Measurements from ENCODE around the gene VGLL4. TPM values are rescaled to one million over a fixed set of nuclear protein-coding genes. Genes with fewer than 3 reads are reported as not detected.

VGLL4 gene
- polyA plus RNA-seq, 1 donor from 2014 or later, result 113 TPM

GRCh38 chr3:11555211-11555782, 88.4 kb downstream of the VGLL4 start:
- H4K20me1 ChIP-seq (ENCODE audit: insufficient read depth), result no peaks in the 10 kb centered on the region
- H3F3A ChIP-seq (ENCODE audit: insufficient read depth, low read length, poor library complexity, severe bottlenecking), result no peaks in the 10 kb centered on the region
- no peaks in the 10 kb centered on the region for H3K36me3 ChIP-seq (ENCODE audit: insufficient read depth, low read length)
- H3K9me3 ChIP-seq (ENCODE audit: low read length), result no peaks in the 10 kb centered on the region
- no peak overlapping the region for H3K4me3 ChIP-seq (ENCODE audit: low read length)
- H3K27ac ChIP-seq (ENCODE audit: low read length), result no peak overlapping the region
- no peak overlapping the region for H3K9ac ChIP-seq (ENCODE audit: low read length)
- H3K27me3 ChIP-seq (ENCODE audit: insufficient read depth, low read depth, low read length), result no peaks in the 10 kb centered on the region
- no peak overlapping the region for H2AFZ ChIP-seq (ENCODE audit: low read depth, low read length)
- H3K79me2 ChIP-seq (replicated peaks; ENCODE audit: insufficient read depth, low read length), result no peaks in the 10 kb centered on the region
- TF ChIP-seq SMC3 (conservative IDR thresholded peaks at IDR 0.05; ENCODE audit: poor library complexity), result no peak
- no peak for TF ChIP-seq POLR2AphosphoS5 (IDR thresholded peaks at IDR 0.05)
- TF ChIP-seq TAF1 (IDR thresholded peaks at IDR 0.05; ENCODE audit: low read depth), result no peak
- TF ChIP-seq REST (IDR thresholded peaks at IDR 0.05; ENCODE audit: borderline replicate concordance), result no peak
- no peak overlapping the region for H3K4me2 ChIP-seq (ENCODE audit: low read length)
- H3K9me2 ChIP-seq (ENCODE audit: insufficient read depth, low read length), result no peaks in the 10 kb centered on the region

- Histone ChIP-seq H3K4me2 (ENCODE audit: low read length) (no peak overlapping the region), H2AFZ (ENCODE audit: low read depth, low read length) (no peak overlapping the region), H3K9me3 (ENCODE audit: low read length) (no peaks in the 10 kb centered on the region), H3K9me2 (ENCODE audit: insufficient read depth, low read length) (no peaks in the 10 kb centered on the region), H3K27ac (ENCODE audit: low read length) (no peak overlapping the region), H3K36me3 (ENCODE audit: insufficient read depth, low read length) (no peaks in the 10 kb centered on the region), H4K20me1 (ENCODE audit: insufficient read depth) (no peaks in the 10 kb centered on the region), H3K79me2 (replicated peaks; ENCODE audit: insufficient read depth, low read length) (no peaks in the 10 kb centered on the region), H3K4me3 (ENCODE audit: low read length) (no peak overlapping the region), H3K27me3 (ENCODE audit: insufficient read depth, low read depth, low read length) (no peaks in the 10 kb centered on the region), H3K9ac (ENCODE audit: low read length) (no peak overlapping the region), H3F3A (ENCODE audit: insufficient read depth, low read length, poor library complexity, severe bottlenecking) (no peaks in the 10 kb centered on the region)
- TF ChIP-seq RAD21 (conservative IDR thresholded peaks at IDR 0.05), result no peak
- TF ChIP-seq POLR2AphosphoS5 (IDR thresholded peaks at IDR 0.05), result no peak
- TF ChIP-seq MXI1 (conservative IDR thresholded peaks at IDR 0.05; ENCODE audit: poor library complexity, severe bottlenecking), result no peak
- TF ChIP-seq REST (IDR thresholded peaks at IDR 0.05; ENCODE audit: borderline replicate concordance), result no peak
- no peak for TF ChIP-seq EZH2 (IDR thresholded peaks at IDR 0.05; ENCODE audit: borderline replicate concordance, insufficient read depth, low read length, poor library complexity, severe bottlenecking)
- TF ChIP-seq TAF1 (IDR thresholded peaks at IDR 0.05; ENCODE audit: low read depth), result no peak
- TF ChIP-seq EP300 (conservative IDR thresholded peaks at IDR 0.05; ENCODE audit: poor library complexity, severe bottlenecking), result no peak
- TF ChIP-seq CTCF (IDR thresholded peaks at IDR 0.05; ENCODE audit: poor library complexity, severe bottlenecking), result no peak
- TF ChIP-seq SMC3 (conservative IDR thresholded peaks at IDR 0.05; ENCODE audit: poor library complexity), result no peak
Observed at GRCh38 chr3:11554666-11555065, 89.0 kb downstream of the VGLL4 start.
